HG03460 (cell line): ENCODE results near the gene C1orf35.

ENCODE experiments used
- ATAC-seq: cut with Tn5 transposase; IDR thresholded peaks from one replicate; pipeline ENCODE4 v1.9.1; 2021; ENCODE audit not compliant: unreplicated experiment

The C1orf35 gene

GRCh38 chr1:228081144-228081543 is 22.0 kb downstream of the C1orf35 start:
- no peak for ATAC-seq

DNA sequence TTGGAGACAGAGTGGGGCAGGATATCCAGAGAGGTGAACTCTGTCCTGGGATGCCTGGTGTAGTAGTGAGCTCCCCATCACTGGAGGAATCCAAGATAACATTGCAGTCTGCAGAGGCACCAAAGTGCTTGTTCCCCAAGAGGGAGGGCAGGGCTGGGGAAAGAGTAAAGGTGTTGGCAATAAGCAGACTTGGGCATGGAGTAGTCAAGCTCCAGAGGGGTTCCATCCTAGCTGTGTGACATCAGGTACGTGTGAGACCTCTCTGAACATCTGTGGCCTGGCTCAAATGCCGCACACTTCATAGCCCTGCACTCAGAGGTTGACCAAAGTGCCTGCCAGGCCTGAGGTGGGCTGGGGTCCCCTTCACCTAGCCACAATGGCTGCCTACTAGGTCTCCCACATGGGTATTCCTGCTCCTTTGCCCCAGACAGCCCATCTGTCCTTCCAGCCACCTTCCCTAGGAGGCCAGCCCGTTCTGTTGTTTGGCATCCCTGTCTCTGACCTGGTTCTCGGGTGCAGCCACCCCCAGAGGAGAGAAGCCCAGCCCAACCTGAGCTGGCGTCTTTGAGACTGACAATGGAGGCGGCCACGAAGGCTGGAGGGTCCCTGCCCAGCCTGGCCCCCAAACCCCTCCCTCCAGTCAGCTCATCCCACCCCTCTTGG is 23.4 kb downstream of the C1orf35 start:
- ATAC-seq = no peak

DNA sequence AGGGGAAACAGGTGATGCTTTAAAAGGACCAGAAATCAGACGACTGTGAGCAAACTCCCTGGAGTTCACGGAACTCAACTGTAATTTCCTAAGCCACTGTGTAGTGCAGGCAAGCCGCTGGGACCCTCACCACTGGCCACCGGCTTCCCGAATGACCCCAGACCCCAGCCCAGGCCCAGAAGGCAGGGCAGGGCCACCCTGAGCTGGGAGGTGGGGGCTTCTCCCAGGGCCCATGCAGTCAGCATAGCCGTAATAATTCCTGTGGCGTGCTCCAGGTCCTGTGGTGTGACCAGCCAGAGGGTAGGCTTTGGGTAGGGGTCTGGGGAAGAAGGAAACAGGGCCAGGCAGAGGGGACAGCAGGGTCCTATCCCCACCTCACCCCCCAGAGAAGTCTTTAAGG is 24.1 kb downstream of the C1orf35 start:
- no peak for ATAC-seq

GRCh38 chr1:228077565-228078330 is 25.4 kb downstream of the C1orf35 start:
- ATAC-seq = no peak

DNA sequence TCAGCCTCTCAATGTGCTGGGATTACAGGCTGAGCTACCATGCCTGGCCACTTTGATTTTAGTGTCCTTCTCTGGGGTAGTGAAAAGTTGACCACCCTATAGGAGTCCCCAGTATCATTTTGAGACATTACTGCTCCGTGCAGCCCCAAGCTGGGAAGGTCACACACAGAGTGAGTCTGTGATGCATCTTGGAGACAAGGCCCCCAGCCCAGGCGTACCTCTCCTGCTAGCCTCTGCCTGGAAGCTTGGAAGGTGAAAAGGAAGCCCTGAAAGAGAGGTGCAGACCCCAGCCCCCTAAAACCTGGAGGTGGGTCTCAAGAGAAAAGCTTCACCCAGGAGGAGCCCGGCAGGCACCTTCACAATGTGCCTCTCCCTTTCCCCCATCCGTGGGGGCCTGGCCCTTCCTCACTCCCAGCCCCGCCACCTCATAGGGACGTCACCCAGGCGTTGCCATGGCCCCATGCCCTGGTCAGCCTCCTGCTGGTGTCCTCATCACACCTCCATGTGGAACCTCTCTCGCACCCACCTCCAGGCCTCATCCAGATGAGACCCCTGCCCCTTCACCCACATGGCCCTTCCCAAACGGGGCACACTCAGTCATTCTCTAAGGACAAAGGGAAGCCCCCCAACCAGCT is 26.2 kb downstream of the C1orf35 start:
- no peak for ATAC-seq

GRCh38 chr1:228075801-228076271 is 27.3 kb downstream of the C1orf35 start:
- no peak for ATAC-seq

GRCh38 chr1:228074954-228075730 is 28.0 kb downstream of the C1orf35 start:
- ATAC-seq = no peak

- ATAC-seq = no peak
Observed at GRCh38 chr1:228073857-228074545, 29.1 kb downstream of the C1orf35 start.

DNA sequence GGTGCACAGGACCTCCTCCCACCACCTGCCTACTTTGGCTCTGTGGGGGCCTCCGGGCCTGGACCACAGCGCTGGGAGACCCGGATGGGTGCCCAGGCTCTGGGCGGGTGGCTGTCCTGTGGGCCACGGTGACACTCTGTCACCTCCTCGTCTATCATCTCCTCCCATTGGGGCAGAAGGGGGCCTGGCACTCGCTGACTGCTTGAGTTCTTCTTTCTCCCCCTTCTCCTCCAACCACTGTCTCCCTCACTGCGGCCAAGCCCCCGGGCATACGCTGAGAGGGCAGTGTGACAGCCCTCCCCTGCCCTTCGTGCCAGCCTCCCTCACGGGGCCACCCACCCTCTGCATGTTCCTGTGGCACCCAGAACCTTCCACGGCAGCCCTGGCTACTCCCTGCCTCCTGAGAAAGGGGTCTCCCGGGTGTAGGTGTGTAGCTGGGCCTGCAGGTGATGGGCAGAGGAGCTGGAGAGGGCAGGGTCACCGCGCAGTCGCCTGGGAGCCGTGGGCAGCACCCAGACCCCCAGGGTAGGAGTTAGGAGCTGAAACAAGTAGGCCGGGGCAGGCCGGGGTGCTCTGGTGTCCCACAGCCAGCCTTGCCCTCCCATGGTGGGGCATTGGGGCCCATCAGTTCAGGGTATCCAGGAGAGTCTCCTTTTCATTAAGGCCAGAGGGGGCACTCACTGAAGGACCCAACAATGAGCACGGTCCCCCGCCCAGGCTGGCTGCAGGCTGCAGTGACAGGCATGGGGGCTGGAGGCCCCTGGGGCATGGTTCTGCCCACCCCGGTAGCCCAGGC is 29.9 kb downstream of the C1orf35 start:
- no peak for ATAC-seq

DNA sequence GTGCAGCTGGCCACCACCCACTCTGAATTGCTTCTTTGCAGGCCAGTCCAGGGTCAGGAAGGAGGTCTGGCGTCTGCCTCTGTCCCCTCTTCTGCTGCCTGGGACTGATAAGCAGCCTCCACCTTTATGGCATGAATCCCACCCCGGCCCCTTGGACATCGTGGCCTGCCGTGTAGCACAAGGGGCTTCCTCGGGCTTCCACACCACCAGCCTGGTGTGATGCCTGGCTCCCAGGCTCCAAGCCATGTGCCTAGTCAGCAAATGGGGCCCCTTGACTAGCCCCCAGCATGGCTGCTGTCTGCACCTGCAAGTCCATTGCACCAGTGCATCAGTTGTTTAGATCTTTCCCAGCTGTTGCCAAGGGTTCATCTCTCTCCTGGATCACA is 30.5 kb downstream of the C1orf35 start:
- ATAC-seq = no peak

DNA sequence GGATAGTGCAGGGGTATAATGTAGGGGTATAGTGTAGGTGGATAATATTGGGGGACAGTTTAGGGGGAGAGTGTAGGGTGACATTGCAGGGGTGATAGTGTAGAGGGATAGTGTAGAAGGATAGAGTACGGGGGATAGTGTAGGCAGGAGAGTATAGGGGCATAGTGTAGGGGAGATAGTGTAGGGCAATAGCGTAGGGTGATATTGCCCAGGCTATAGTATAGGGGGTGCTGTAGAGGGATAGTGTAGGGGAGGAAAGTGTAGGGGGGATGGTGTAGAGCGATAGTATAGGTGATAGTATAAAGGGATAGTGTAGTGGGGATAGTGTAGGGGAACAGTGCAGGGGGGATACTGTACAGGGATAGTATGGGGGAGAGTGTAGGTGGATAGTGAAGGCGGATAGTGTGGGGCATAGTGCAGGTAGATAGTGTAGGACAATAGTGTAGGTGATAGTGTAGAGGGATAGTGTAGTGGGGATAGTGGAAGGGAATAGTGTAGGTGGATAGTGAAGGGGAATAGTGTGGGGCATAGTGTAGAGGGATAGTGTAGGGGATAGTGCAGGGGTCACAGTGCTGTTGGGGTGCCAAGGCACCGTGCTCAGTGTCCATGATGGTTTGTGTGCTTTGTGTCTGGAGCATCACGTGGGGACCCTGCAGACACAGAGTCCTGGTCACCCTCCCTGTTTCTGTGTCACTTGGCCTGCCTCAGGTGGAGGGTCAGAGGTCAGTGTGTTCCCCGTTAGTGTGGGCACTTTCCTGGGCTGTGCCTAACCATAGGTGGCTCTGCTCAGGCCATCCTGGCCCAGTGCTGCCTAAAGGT is 31.1 kb downstream of the C1orf35 start:
- no peak for ATAC-seq

- no peak for ATAC-seq
Observed at GRCh38 chr1:228070851-228071250, 32.3 kb downstream of the C1orf35 start.

DNA sequence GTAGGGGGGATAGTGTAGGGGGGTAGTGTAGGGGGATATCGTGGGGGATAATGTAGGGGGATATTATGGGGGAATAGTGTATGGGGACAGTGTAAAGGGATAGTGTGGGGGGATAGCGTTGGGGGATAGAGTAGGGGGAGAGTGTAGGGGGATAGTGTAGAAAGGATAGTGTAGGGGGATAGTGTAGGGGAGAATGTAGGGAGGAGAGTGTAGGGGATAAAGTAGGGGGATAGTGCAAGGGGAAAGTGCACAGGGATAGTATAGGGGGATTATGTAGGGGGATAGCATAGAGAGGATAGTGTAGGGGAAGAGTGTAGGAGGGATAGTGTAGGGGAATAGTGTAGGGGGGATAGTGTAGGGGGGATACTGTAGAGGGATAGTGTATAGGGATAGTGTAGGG is 33.0 kb downstream of the C1orf35 start:
- ATAC-seq = no peak

DNA sequence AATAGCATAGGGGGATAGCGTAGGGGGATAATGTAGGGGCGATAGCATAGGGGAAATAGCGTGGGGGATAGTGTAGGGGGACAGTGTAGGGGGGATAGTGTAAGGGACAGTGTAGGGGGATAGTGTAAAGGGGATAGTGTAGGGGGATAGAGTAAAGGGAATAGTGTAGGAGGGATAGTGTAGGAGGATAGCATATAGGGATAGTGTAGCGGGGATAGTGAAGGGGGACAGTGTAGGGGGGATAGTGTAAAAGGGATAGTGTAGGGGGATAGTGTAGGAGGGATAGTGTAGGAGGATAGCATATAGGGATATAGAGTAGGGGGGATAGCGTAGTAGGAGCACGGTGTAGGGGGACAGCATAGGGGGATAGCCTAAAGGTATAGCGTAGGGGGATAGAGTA is 34.8 kb downstream of the C1orf35 start:
- ATAC-seq = no peak

- ATAC-seq = no peak
Observed at GRCh38 chr1:228066891-228067654, 36.1 kb downstream of the C1orf35 start.

DNA sequence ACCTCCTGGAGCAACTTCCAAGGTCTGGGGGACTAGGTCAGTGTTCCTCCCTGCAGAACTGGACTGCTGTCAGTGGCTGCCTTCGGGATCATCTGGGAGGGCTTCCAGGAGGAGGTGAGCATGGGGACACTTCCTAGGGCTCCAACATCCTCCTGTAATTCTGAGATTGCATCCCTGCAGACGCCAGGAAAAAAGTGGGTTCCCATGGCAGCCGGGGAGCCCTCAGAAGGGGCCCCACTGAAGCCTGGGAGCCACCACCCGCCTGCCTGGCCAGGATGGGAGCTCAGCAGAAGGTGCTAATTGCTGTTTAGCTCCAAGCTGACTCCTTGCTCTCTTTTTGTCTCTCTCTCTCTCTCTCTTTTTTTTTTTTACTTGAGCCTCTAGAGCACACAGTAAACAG is 36.7 kb downstream of the C1orf35 start:
- ATAC-seq = no peak

- ATAC-seq = no peak
Observed at GRCh38 chr1:228065543-228066347, 37.4 kb downstream of the C1orf35 start.
